Astrocyte (in vitro differentiated cells and primary cell): ENCODE data around the gene CLEC6A. TPM values are rescaled to one million over a fixed set of nuclear protein-coding genes. Genes with fewer than 3 reads are reported as not detected.

Source experiments
- DNase-seq: peaks from one replicate; pipeline ENCODE4 v3.0.0-alpha.2; 2010; ENCODE audit warnings: low read depth
- FAIRE-seq: peaks from 2 replicates; lab custom pipeline; 2011; peaks lifted over from hg19 to GRCh38; lab: Jason Lieb, UNC
- H2AFZ ChIP-seq: 2 replicates; pipeline ENCODE4 v1.6.0; 2012; ENCODE audit warnings: low read depth, low read length, inconsistent platforms
- H3K27ac ChIP-seq: 2 replicates; pipeline ENCODE4 v1.5.1; 2011; ENCODE audit warnings: low read depth, low read length, inconsistent platforms
- H3K27me3 ChIP-seq: 2 replicates; pipeline ENCODE4 v1.6.0; 2011; ENCODE audit warnings: low read length, inconsistent platforms; ENCODE audit not compliant: insufficient read depth
- H3K36me3 ChIP-seq: 2 replicates; pipeline ENCODE4 v1.5.1; 2011; ENCODE audit warnings: low read length, inconsistent platforms; ENCODE audit not compliant: insufficient read depth
- H3K4me1 ChIP-seq: 2 replicates; pipeline ENCODE4 v1.5.1; 2011; ENCODE audit warnings: low read length, inconsistent platforms; ENCODE audit not compliant: insufficient read depth
- H3K4me2 ChIP-seq: 2 replicates; pipeline ENCODE4 v1.6.0; 2012; ENCODE audit warnings: low read length, inconsistent platforms
- H3K4me3 ChIP-seq: 2 replicates; pipeline ENCODE4 v1.5.1; 2011; ENCODE audit warnings: low read depth, mild to moderate bottlenecking, low read length, inconsistent platforms; ENCODE audit not compliant: insufficient read depth
- H3K79me2 ChIP-seq: 2 replicates; pipeline ENCODE4 v1.6.0; 2012; ENCODE audit warnings: mild to moderate bottlenecking, low read length, inconsistent platforms; ENCODE audit not compliant: insufficient read depth
- H3K9ac ChIP-seq: 2 replicates; pipeline ENCODE4 v1.6.0; 2012; ENCODE audit warnings: mild to moderate bottlenecking, low read length, inconsistent platforms
- H3K9me3 ChIP-seq: 2 replicates; pipeline ENCODE4 v1.5.1; 2012; ENCODE audit warnings: low read depth, mild to moderate bottlenecking, low read length, inconsistent platforms; ENCODE audit not compliant: insufficient read depth
- H4K20me1 ChIP-seq: 2 replicates; pipeline ENCODE4 v1.6.0; 2012; ENCODE audit warnings: low read length, inconsistent platforms; ENCODE audit not compliant: insufficient read depth
- H3K27ac Mint-ChIP-seq: one replicate; pipeline ENCODE4 v1.8.0; 2021; ENCODE audit warnings: mild to moderate bottlenecking, mixed read lengths; ENCODE audit not compliant: unreplicated experiment
- H3K27me3 Mint-ChIP-seq: one replicate; pipeline ENCODE4 v1.8.0; 2021; ENCODE audit warnings: low read depth, mixed read lengths; ENCODE audit not compliant: unreplicated experiment
- H3K36me3 Mint-ChIP-seq: one replicate; pipeline ENCODE4 v1.8.0; 2021; ENCODE audit warnings: low read depth, mixed read lengths; ENCODE audit not compliant: unreplicated experiment
- H3K4me1 Mint-ChIP-seq: one replicate; pipeline ENCODE4 v1.8.0; 2021; ENCODE audit warnings: low read depth, mixed read lengths; ENCODE audit not compliant: unreplicated experiment
- H3K4me3 Mint-ChIP-seq: one replicate; pipeline ENCODE4 v1.8.0; 2021; ENCODE audit warnings: mild to moderate bottlenecking, moderate library complexity, mixed read lengths; ENCODE audit not compliant: unreplicated experiment
- H3K9me3 Mint-ChIP-seq: one replicate; pipeline ENCODE4 v1.8.0; 2021; ENCODE audit warnings: mild to moderate bottlenecking, mixed read lengths; ENCODE audit not compliant: unreplicated experiment
- EZH2 ChIP-seq: IDR thresholded peaks from 2 replicates; pipeline ENCODE4 v1.6.1; 2012; ENCODE audit warnings: mild to moderate bottlenecking, low read length, inconsistent platforms; ENCODE audit not compliant: insufficient read depth
- total RNA-seq: library from RNA; stranded (reverse); gene quantifications from 2 replicates; pipeline ENCODE4 v1.2.1, GENCODE V29; 2021
- TF ChIP-seq, protein P1 (sequence below): IDR thresholded peaks from 2 replicates; pipeline ENCODE4 v1.5.1; 2011; ENCODE audit warnings: low read depth, mild to moderate bottlenecking, inconsistent platforms, low read length, moderate library complexity; ENCODE audit not compliant: insufficient read depth

Gene CLEC6A
- total RNA-seq, 1 donor from 2014 or later = not detected

DNA sequence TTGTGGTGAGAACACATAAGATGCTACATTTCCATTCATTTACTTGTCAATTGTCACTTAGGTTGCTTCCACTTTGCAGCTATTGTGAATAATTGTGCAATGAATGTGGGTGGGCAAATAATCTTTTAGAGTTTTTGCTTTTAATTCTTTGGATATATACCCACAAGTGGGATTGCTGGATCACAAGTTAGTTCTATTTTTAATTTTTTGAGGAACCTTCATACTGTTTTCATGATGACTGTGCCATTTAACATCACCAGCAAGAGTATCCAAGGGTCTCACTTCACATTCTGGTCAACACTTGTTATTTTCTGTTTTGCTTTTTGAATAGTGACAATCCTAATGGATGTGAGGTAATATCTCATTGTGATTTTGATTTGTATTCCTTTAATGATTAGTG lies 10.5 kb downstream of the CLEC6A start:
- TF ChIP-seq EZH2 = no peak
- TF ChIP-seq, protein P1, sequence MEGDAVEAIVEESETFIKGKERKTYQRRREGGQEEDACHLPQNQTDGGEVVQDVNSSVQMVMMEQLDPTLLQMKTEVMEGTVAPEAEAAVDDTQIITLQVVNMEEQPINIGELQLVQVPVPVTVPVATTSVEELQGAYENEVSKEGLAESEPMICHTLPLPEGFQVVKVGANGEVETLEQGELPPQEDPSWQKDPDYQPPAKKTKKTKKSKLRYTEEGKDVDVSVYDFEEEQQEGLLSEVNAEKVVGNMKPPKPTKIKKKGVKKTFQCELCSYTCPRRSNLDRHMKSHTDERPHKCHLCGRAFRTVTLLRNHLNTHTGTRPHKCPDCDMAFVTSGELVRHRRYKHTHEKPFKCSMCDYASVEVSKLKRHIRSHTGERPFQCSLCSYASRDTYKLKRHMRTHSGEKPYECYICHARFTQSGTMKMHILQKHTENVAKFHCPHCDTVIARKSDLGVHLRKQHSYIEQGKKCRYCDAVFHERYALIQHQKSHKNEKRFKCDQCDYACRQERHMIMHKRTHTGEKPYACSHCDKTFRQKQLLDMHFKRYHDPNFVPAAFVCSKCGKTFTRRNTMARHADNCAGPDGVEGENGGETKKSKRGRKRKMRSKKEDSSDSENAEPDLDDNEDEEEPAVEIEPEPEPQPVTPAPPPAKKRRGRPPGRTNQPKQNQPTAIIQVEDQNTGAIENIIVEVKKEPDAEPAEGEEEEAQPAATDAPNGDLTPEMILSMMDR = no peak
- Mint-ChIP-seq H3K4me1 (no peaks in the 10 kb centered on the region), H3K9me3 (peaks cover 3% of the 10 kb centered on the region), H3K4me3 (no peak overlapping the region), H3K27ac (no peak overlapping the region), H3K27me3 (no peaks in the 10 kb centered on the region), H3K36me3 (no peaks in the 10 kb centered on the region)
- H3K4me2 ChIP-seq = no peak overlapping the region
- no peak overlapping the region for H3K27ac ChIP-seq
- H3K9me3 ChIP-seq = no peaks in the 10 kb centered on the region
- H3K79me2 ChIP-seq = no peaks in the 10 kb centered on the region
- no peak for DNase-seq
- no peak overlapping the region for H3K4me3 ChIP-seq
- H3K4me1 ChIP-seq = no peaks in the 10 kb centered on the region
- H2AFZ ChIP-seq = no peak overlapping the region
- no peak overlapping the region for H3K9ac ChIP-seq
- no peaks in the 10 kb centered on the region for H3K27me3 ChIP-seq
- H4K20me1 ChIP-seq = no peaks in the 10 kb centered on the region
- no peaks in the 10 kb centered on the region for H3K36me3 ChIP-seq
- no peak for FAIRE-seq

DNA sequence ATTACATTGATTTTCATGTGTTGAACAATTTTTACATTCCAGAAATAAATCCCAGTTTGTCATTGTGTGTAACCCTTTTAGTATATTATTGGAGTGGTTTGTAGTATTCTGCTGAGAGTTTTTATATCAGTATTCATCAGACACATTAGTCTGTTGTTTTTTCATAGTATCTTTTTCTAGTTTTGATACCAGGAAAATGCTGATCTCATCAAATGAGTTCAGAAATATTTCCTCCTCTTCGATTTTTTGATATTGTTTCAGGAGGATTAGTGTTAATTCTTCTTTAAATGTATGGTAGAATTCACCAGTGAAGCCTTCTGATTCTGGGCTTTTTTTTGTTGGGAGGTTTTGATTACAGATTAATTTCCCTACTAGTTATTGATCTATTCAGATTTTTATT lies 15.3 kb downstream of the CLEC6A start:
- H4K20me1 ChIP-seq = no peaks in the 10 kb centered on the region
- no peaks in the 10 kb centered on the region for H3K36me3 ChIP-seq
- no peak for TF ChIP-seq EZH2
- TF ChIP-seq, protein P1 = no peak
- H2AFZ ChIP-seq = no peak overlapping the region
- FAIRE-seq (no peak), DNase-seq (no peak)
- H3K9ac ChIP-seq = no peak overlapping the region
- H3K4me1 ChIP-seq = no peaks in the 10 kb centered on the region
- H3K27me3 ChIP-seq = no peaks in the 10 kb centered on the region
- Mint-ChIP-seq H3K36me3 (no peaks in the 10 kb centered on the region), H3K27ac (no peak overlapping the region), H3K4me1 (peaks cover 7% of the 10 kb centered on the region), H3K27me3 (no peaks in the 10 kb centered on the region), H3K9me3 (peaks cover 3% of the 10 kb centered on the region), H3K4me3 (no peak overlapping the region)
- no peaks in the 10 kb centered on the region for H3K9me3 ChIP-seq
- H3K4me3 ChIP-seq = no peak overlapping the region
- no peak overlapping the region for H3K4me2 ChIP-seq
- H3K27ac ChIP-seq = no peak overlapping the region
- no peaks in the 10 kb centered on the region for H3K79me2 ChIP-seq

DNA sequence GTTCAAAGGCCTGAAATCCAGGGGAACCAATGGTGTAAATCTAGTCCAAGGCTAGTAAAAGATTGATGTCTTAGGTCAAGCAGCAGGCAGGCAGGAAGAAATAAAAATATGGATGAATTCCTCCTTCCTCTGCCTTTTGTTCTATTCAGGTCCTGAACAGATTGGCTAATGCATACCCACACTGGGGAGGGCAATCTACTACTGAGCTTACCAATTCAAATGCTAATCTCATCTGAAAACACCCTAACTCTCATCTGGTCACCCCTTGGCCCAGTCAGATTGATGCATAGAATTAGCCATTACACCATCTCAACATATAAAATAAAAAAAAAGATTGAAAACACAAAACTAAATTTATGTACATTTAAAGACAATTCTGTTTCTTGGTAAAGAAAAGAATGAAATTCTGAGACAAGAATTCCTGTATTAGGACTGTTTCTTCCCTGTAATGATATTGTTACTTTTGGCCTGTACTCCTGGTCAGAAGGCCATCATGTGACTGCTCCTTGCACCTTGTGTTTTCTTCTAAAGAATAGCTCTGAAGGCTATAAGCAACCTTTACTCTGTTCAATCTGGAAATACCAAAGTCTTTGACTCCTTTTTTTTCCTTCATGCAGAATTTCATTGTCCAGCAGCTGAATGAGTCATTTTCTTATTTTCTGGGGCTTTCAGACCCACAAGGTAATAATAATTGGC lies 19.9 kb downstream of the CLEC6A start:
- Histone ChIP-seq H3K4me2 (no peak overlapping the region), H3K9ac (no peak overlapping the region), H3K27me3 (no peaks in the 10 kb centered on the region), H3K36me3 (no peaks in the 10 kb centered on the region), H2AFZ (no peak overlapping the region), H3K9me3 (no peaks in the 10 kb centered on the region), H3K4me3 (no peak overlapping the region), H3K79me2 (no peaks in the 10 kb centered on the region), H4K20me1 (no peaks in the 10 kb centered on the region), H3K4me1 (no peaks in the 10 kb centered on the region), H3K27ac (no peak overlapping the region)
- DNase-seq (no peak), FAIRE-seq (no peak)
- Mint-ChIP-seq H3K27ac (no peak overlapping the region), H3K9me3 (no peaks in the 10 kb centered on the region), H3K4me3 (no peak overlapping the region), H3K36me3 (no peaks in the 10 kb centered on the region), H3K27me3 (no peaks in the 10 kb centered on the region), H3K4me1 (peaks cover 7% of the 10 kb centered on the region)
- TF ChIP-seq EZH2 = no peak
- TF ChIP-seq, protein P1 = no peak
